ENCODE measurements around the gene EREG.

EREG gene

GRCh38 chr4:74324262-74324661, 40.7 kb upstream of the EREG start:
- H3K4me1 ChIP-seq (ENCODE audit: control insufficient read depth, low read length): no peaks in the 10 kb centered on the region
- no peaks in the 10 kb centered on the region for H3K9me3 ChIP-seq (ENCODE audit: control insufficient read depth, insufficient read depth, low read length)
- peaks cover 21% of the 10 kb centered on the region for H3K27me3 ChIP-seq (ENCODE audit: control insufficient read depth, low read length)
- TF ChIP-seq CTCF (IDR thresholded peaks at IDR 0.05; ENCODE audit: low read depth, low read length, poor library complexity, severe bottlenecking): no peak
- TF ChIP-seq EZH2phosphoT487 (IDR thresholded peaks at IDR 0.05; ENCODE audit: borderline replicate concordance, low read length): no peak
- no peak overlapping the region for H3K4me2 ChIP-seq (ENCODE audit: low read length)
- no peaks in the 10 kb centered on the region for H3K9me2 ChIP-seq (replicated peaks; ENCODE audit: control insufficient read depth, low read length)
- H3K79me2 ChIP-seq (ENCODE audit: control insufficient read depth, low read length): no peaks in the 10 kb centered on the region
- no peak overlapping the region for H3K4me3 ChIP-seq (ENCODE audit: low read length)
- no peaks in the 10 kb centered on the region for H3F3A ChIP-seq (ENCODE audit: control insufficient read depth, insufficient read depth)
- no peaks in the 10 kb centered on the region for H4K20me1 ChIP-seq (ENCODE audit: control insufficient read depth, insufficient read depth, low read depth, low read length)
- H3K36me3 ChIP-seq (ENCODE audit: control insufficient read depth, low read length): no peaks in the 10 kb centered on the region
- H3K27ac ChIP-seq (ENCODE audit: low read depth, low read length): no peak overlapping the region

GRCh38 chr4:74325886-74326285, 39.1 kb upstream of the EREG start:
- H3K9me3 ChIP-seq (ENCODE audit: control insufficient read depth, insufficient read depth, low read length): no peaks in the 10 kb centered on the region
- H3K4me2 ChIP-seq (ENCODE audit: low read length): no peak overlapping the region
- no peaks in the 10 kb centered on the region for H3F3A ChIP-seq (ENCODE audit: control insufficient read depth, insufficient read depth)
- no peak overlapping the region for H3K27ac ChIP-seq (ENCODE audit: low read depth, low read length)
- H4K20me1 ChIP-seq (ENCODE audit: control insufficient read depth, insufficient read depth, low read depth, low read length): no peaks in the 10 kb centered on the region
- H3K79me2 ChIP-seq (ENCODE audit: control insufficient read depth, low read length): no peaks in the 10 kb centered on the region
- peaks cover 21% of the 10 kb centered on the region for H3K27me3 ChIP-seq (ENCODE audit: control insufficient read depth, low read length)
- TF ChIP-seq EZH2phosphoT487 (IDR thresholded peaks at IDR 0.05; ENCODE audit: borderline replicate concordance, low read length) (no peak), CTCF (IDR thresholded peaks at IDR 0.05; ENCODE audit: low read depth, low read length, poor library complexity, severe bottlenecking) (no peak)
- H3K4me1 ChIP-seq (ENCODE audit: control insufficient read depth, low read length): no peaks in the 10 kb centered on the region
- no peaks in the 10 kb centered on the region for H3K36me3 ChIP-seq (ENCODE audit: control insufficient read depth, low read length)
- no peak overlapping the region for H3K4me3 ChIP-seq (ENCODE audit: low read length)
- H3K9me2 ChIP-seq (replicated peaks; ENCODE audit: control insufficient read depth, low read length): no peaks in the 10 kb centered on the region

GRCh38 chr4:74327762-74328161, 37.2 kb upstream of the EREG start:
- H3K27ac ChIP-seq (ENCODE audit: low read depth, low read length): no peak overlapping the region

More at GRCh38 chr4:74327762-74328161, 37.2 kb upstream of the EREG start:
- no peaks in the 10 kb centered on the region for H3K79me2 ChIP-seq (ENCODE audit: control insufficient read depth, low read length)
- H3F3A ChIP-seq (ENCODE audit: control insufficient read depth, insufficient read depth): no peaks in the 10 kb centered on the region
- peaks cover 16% of the 10 kb centered on the region for H3K27me3 ChIP-seq (ENCODE audit: control insufficient read depth, low read length)
- no peaks in the 10 kb centered on the region for H3K4me1 ChIP-seq (ENCODE audit: control insufficient read depth, low read length)
- no peak overlapping the region for H3K4me3 ChIP-seq (ENCODE audit: low read length)
- H4K20me1 ChIP-seq (ENCODE audit: control insufficient read depth, insufficient read depth, low read depth, low read length): no peaks in the 10 kb centered on the region
- H3K9me2 ChIP-seq (replicated peaks; ENCODE audit: control insufficient read depth, low read length): no peaks in the 10 kb centered on the region
- no peak overlapping the region for H3K4me2 ChIP-seq (ENCODE audit: low read length)
- H3K36me3 ChIP-seq (ENCODE audit: control insufficient read depth, low read length): no peaks in the 10 kb centered on the region
- no peaks in the 10 kb centered on the region for H3K9me3 ChIP-seq (ENCODE audit: control insufficient read depth, insufficient read depth, low read length)
- TF ChIP-seq CTCF (IDR thresholded peaks at IDR 0.05; ENCODE audit: low read depth, low read length, poor library complexity, severe bottlenecking): no peak
- TF ChIP-seq EZH2phosphoT487 (IDR thresholded peaks at IDR 0.05; ENCODE audit: borderline replicate concordance, low read length): no peak
